GM12878 (cell line): ENCODE results near the gene ZDHHC14. TPM values are rescaled to one million over a fixed set of nuclear protein-coding genes. Genes with fewer than 3 reads are reported as not detected.

Source experiments
- ATAC-seq: fragments of 200-7000 bp; cut with Tn5 transposase; 3 replicates; pipeline ENCODE4 v1.9.1; 2020; ENCODE audit warnings: mild to moderate bottlenecking, moderate library complexity
- BruUV-seq: library from RNA; stranded (reverse); fragments of 400-500 nt; replicated peaks from 2 replicates; lab custom pipeline; 2021; lab: Mats Ljungman, UMichigan
- CTCF ChIA-PET: fragments of 300-600 bp; sonication (Branson Sonifier 250); formaldehyde crosslinking; extraction: SDS; loops from one replicate; lab custom pipeline; 2021; ENCODE audit warnings: inconsistent platforms; lab: Yijun Ruan, JAX
- POLR2A ChIA-PET: fragments of 350-600 bp; formaldehyde crosslinking; extraction: SDS; loops from one replicate; lab custom pipeline; 2021; ENCODE audit warnings: inconsistent platforms; lab: Charles Lee
- RAD21 ChIA-PET: fragments of 300-600 bp; sonication (Branson Sonifier 250); formaldehyde crosslinking; loops from one replicate; lab custom pipeline; 2023; ENCODE audit warnings: antibody characterized with exemption; ENCODE audit not compliant: unreplicated experiment; lab: Charles Lee
- SMC1A ChIA-PET: fragments of 300-600 bp; sonication (Branson Sonifier 250); formaldehyde crosslinking; loops from one replicate; lab custom pipeline; 2023; ENCODE audit not compliant: unreplicated experiment, uncharacterized antibody; lab: Charles Lee
- DNase-seq: peaks from one replicate; pipeline ENCODE4 v3.0.0-alpha.2; 2011; ENCODE audit warnings: low read depth, low spot score
- FAIRE-seq: peaks from 3 replicates; lab custom pipeline; 2011; peaks lifted over from hg19 to GRCh38; lab: Jason Lieb, UNC
- H2AFZ ChIP-seq: 2 replicates; pipeline ENCODE4 v1.6.0; 2011; ENCODE audit warnings: low read depth, low read length, control low read depth; ENCODE audit not compliant: control insufficient read depth
- H3K27ac ChIP-seq: 2 replicates; pipeline ENCODE4 v1.5.1; 2011; ENCODE audit warnings: control low read depth; ENCODE audit not compliant: control insufficient read depth, insufficient read depth
- H3K27me3 ChIP-seq, 2 experiments: replicated peaks in 1 of 2; 2 replicates each; pipeline versions ENCODE4 v1.6.0 to v1.6.1; 2011; ENCODE audit warnings: low read length in 1 of 2; ENCODE audit not compliant: control insufficient read depth in 2 of 2, insufficient read depth in 2 of 2
- H3K36me3 ChIP-seq, 2 experiments: 2 replicates each; pipeline ENCODE4 v1.5.1; 2011; ENCODE audit warnings: low read length in 1 of 2; ENCODE audit not compliant: control insufficient read depth in 2 of 2, insufficient read depth in 2 of 2
- H3K4me1 ChIP-seq: 2 replicates; pipeline ENCODE4 v1.6.1; 2011; ENCODE audit warnings: mild to moderate bottlenecking, low read length, moderate library complexity, mixed read lengths; ENCODE audit not compliant: control insufficient read depth, insufficient read depth
- H3K4me2 ChIP-seq: 2 replicates; pipeline ENCODE4 v1.6.0; 2011; ENCODE audit warnings: control low read depth; ENCODE audit not compliant: control insufficient read depth, insufficient read depth
- H3K4me3 ChIP-seq: fragments of 200-600 bp; sonication (generic); 2 replicates; pipeline ENCODE4 v1.5.1; 2016
- H3K79me2 ChIP-seq: 2 replicates; pipeline ENCODE4 v1.6.0; 2011; ENCODE audit warnings: low read length; ENCODE audit not compliant: control insufficient read depth, insufficient read depth
- H3K9ac ChIP-seq: 2 replicates; pipeline ENCODE4 v1.8.0; 2011; ENCODE audit warnings: low read length, control low read depth, mixed read lengths; ENCODE audit not compliant: control insufficient read depth, insufficient read depth
- H3K9me3 ChIP-seq: replicated peaks from 3 replicates; pipeline ENCODE4 v1.5.1; 2011; ENCODE audit warnings: mild to moderate bottlenecking, low read length; ENCODE audit not compliant: control insufficient read depth, insufficient read depth
- H4K20me1 ChIP-seq: 2 replicates; pipeline ENCODE4 v1.6.0; 2011; ENCODE audit not compliant: control insufficient read depth, insufficient read depth
- CHD1 ChIP-seq: IDR thresholded peaks from 2 replicates; pipeline ENCODE4 v1.6.1; 2012; ENCODE audit warnings: low read depth, low read length, improper control_type of control experiment
- CHD4 ChIP-seq: fragments of 200-600 bp; sonication (generic); IDR thresholded peaks from 2 replicates; pipeline ENCODE4 v1.6.1; 2016; ENCODE audit warnings: mild to moderate bottlenecking
- NFXL1 ChIP-seq: fragments of 450-650 bp; IDR thresholded peaks from 2 replicates; pipeline ENCODE4 v1.6.1; 2017; ENCODE audit warnings: antibody characterized with exemption, mild to moderate bottlenecking, borderline replicate concordance
- PAX8 ChIP-seq: fragments of 450-650 bp; IDR thresholded peaks from 2 replicates; pipeline ENCODE4 v1.6.1; 2017; ENCODE audit warnings: mild to moderate bottlenecking, moderate library complexity
- SMAD1 ChIP-seq: fragments of 450-650 bp; IDR thresholded peaks from 2 replicates; pipeline ENCODE4 v1.6.1; 2018; ENCODE audit warnings: mild to moderate bottlenecking, low read depth; ENCODE audit not compliant: partially characterized antibody
- USF2 ChIP-seq: IDR thresholded peaks from 2 replicates; pipeline ENCODE4 v1.6.1; 2011; ENCODE audit warnings: low read depth, low read length, improper control_type of control experiment, borderline replicate concordance
- ZNF274 ChIP-seq: IDR thresholded peaks from one replicate; pipeline ENCODE4 v1.8.0; 2011; ENCODE audit not compliant: insufficient read length, insufficient read depth
- WGBS: methylation state at CpG from one replicate; pipeline ENCODE4 v1.1.6; 2016; ENCODE audit warnings: low lambda C conversion rate; ENCODE audit not compliant: insufficient replicate concordance, insufficient coverage; ENCODE audit errors: missing lambda C conversion rate; 5-methylcytosine and 5-hydroxymethylcytosine counted together
- in situ Hi-C: fragments of 300-500 bp; cut with MboI; formaldehyde crosslinking; loops from 9 replicates; pipeline ENCODE4 v1.14.3; 2018; ENCODE audit warnings: mixed read lengths
- intact Hi-C: fragments of 100-400 bp; cut with micrococcal nuclease; formaldehyde crosslinking; loops from one replicate; pipeline ENCODE4 v1.14.2; 2022; ENCODE audit not compliant: unreplicated experiment
- polyA plus RNA-seq, 11 experiments: library from polyadenylated mRNA; depleted of rRNA in 4 of 11; unstranded in 6 of 11; stranded (reverse) in 5 of 11; fragments of >200 nt; fragmentation: Nextera tagmentation in 4 of 11; fragmentation: Illumina TruSeq in 1 of 11; extraction: Ambion mirVana in 4 of 11; extraction: Trizol in 1 of 11; gene quantifications; 1 replicate in 1 of 11; 2 replicates in 10 of 11; pipeline versions ENCODE4 v1.2.1 to v1.2.3, GENCODE V29; 2011 to 2016; ENCODE audit warnings: inconsistent platforms in 2 of 11, missing spikeins in 2 of 11, low read depth in 1 of 11
- total RNA-seq, 4 experiments: library from RNA; depleted of rRNA in 3 of 4; stranded (reverse); fragments of >200 nt in 3 of 4; fragmentation: Illumina TruSeq in 1 of 4; extraction: Trizol in 1 of 4; gene quantifications; 2 replicates each; pipeline versions ENCODE4 v1.2.1 to v1.2.3, GENCODE V29; 2013 to 2021

Gene ZDHHC14
- total and polyA plus RNA-seq, 10 of the 15 experiments (the other 5 are each of a cell fraction or from before 2014, with no cell fraction given) = 0.15 to 16.0 (median 0.76) TPM; not detected in 1

GRCh38 chr6:157512382-157512682 lies 131.3 kb downstream of the ZDHHC14 start:
- no peak overlapping the region for H3K27ac ChIP-seq
- H4K20me1 ChIP-seq = no peaks in the 10 kb centered on the region
- ChIA-PET POLR2A (no interaction called here), RAD21 (no interaction called here), SMC1A (interaction anchor here (1.1 to 2.1 kb wide), 2 partner anchors 15 to 29 kb away, joined by 3 to 12 read pairs; no protein-coding TSS in a partner anchor), CTCF (interaction anchor here (1.2 kb wide), 1 partner anchor 154 kb away, joined by 3 read pairs; no protein-coding TSS in a partner anchor)
- 55% methylated on average over 5 of the region's 5 CpGs for WGBS
- no peak overlapping the region for H3K9ac ChIP-seq
- no peaks in the 10 kb centered on the region; a peak in 1 of 4 replicates for H3K36me3 ChIP-seq
- DNase-seq = no peak
- no peaks in the 10 kb centered on the region for H3K79me2 ChIP-seq
- TF ChIP-seq NFXL1 (no peak), CHD4 (no peak), PAX8 (no peak), ZNF274 (no peak), CHD1 (no peak), SMAD1 (no peak), USF2 (no peak)
- no peak overlapping the region for H2AFZ ChIP-seq
- no peaks in the 10 kb centered on the region for H3K4me1 ChIP-seq
- BruUV-seq = no TSS peak
- no peak for FAIRE-seq
- intact Hi-C loops = no loop called here
- no peaks in the 10 kb centered on the region for H3K27me3 ChIP-seq
- in situ Hi-C loops = no loop called here
- ATAC-seq = no peak
- peaks cover 3% of the 10 kb centered on the region; the same call in 1 of the 3 replicates for H3K9me3 ChIP-seq
- H3K4me3 ChIP-seq = no peak overlapping the region
- no peak overlapping the region for H3K4me2 ChIP-seq
